Vagina (tissue), 2 donors: ENCODE measurements around the gene TXNL4A.

Experiments
- POLR2A ChIP-seq, 2 donors: fragments of 450-650 bp; IDR thresholded peaks; one replicate each; pipeline ENCODE4 v1.6.1; 2017; ENCODE audit warnings: antibody characterized with exemption in 2 of 2, mild to moderate bottlenecking in 2 of 2, moderate library complexity in 2 of 2
- POLR2AphosphoS5 ChIP-seq, 2 donors: sonication (generic); formaldehyde crosslinking; IDR thresholded peaks; one replicate each; pipeline ENCODE4 v1.9.0; 2017; ENCODE audit warnings: antibody characterized with exemption in 2 of 2, mild to moderate bottlenecking in 2 of 2, low read depth in 1 of 2; ENCODE audit not compliant: insufficient read depth in 1 of 2
- TF ChIP-seq, protein P1 (sequence below), 3 experiments: fragments of 450-650 bp in 2 of 3; fragments of 200-600 bp in 1 of 3; sonication (generic) in 1 of 3; IDR thresholded peaks; one replicate each; pipeline ENCODE4 v1.5.1; 2017 to 2019; ENCODE audit warnings: antibody characterized with exemption in 3 of 3, mild to moderate bottlenecking in 2 of 3, moderate library complexity in 2 of 3

DNA sequence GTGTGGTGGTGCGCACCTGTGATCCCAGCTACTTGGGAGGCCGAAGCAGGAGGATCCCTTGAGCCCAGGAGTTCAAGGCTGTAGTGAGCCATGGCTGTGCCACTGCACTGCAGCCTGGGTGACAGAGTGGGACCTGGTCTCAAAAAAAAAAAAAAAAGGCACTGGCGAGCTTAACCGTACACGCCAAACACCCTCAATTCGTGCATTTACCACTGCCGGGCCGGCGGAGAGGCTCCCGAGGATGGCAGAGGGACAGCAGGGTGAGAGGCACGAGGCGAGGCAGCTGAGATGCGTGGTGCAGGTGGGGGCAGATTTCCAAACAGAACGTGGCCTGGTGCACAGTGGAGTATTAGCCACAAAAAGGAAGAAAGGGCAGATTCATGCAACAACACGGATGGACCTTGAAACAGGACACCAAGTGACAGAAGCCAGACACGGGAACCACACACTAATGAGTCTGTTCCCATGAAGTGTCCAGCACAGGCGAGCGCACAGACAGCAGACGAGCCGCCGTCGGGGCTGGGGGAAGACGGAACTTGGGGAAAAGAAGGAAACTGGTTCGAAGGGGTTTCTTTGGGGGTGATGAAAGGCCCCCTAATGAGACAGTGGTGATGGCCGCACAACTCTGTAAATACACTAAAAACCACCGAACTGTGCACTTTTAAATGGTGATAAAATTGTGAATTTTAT is 64.3 kb downstream of the TXNL4A start:
- TF ChIP-seq, protein P1, sequence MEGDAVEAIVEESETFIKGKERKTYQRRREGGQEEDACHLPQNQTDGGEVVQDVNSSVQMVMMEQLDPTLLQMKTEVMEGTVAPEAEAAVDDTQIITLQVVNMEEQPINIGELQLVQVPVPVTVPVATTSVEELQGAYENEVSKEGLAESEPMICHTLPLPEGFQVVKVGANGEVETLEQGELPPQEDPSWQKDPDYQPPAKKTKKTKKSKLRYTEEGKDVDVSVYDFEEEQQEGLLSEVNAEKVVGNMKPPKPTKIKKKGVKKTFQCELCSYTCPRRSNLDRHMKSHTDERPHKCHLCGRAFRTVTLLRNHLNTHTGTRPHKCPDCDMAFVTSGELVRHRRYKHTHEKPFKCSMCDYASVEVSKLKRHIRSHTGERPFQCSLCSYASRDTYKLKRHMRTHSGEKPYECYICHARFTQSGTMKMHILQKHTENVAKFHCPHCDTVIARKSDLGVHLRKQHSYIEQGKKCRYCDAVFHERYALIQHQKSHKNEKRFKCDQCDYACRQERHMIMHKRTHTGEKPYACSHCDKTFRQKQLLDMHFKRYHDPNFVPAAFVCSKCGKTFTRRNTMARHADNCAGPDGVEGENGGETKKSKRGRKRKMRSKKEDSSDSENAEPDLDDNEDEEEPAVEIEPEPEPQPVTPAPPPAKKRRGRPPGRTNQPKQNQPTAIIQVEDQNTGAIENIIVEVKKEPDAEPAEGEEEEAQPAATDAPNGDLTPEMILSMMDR (IDR thresholded peaks at IDR 0.05), result no peak
- TF ChIP-seq POLR2A (IDR thresholded peaks at IDR 0.05) (no peak), POLR2AphosphoS5 (IDR thresholded peaks at IDR 0.05; ENCODE audit: insufficient read depth in 1 of 2, low read depth in 1 of 2) (no peak)
